GM18867 (cell line): ENCODE data around the gene APCDD1.
"Not testable (repeated sequence)": the region's sequence is repeated elsewhere in the genome, so short reads cannot be mapped to it uniquely, and the experiment has no call there.

Experiments used
- ATAC-seq: cut with Tn5 transposase; IDR thresholded peaks from one replicate; pipeline ENCODE4 v1.9.1; 2021; ENCODE audit warnings: mild to moderate bottlenecking, moderate library complexity; ENCODE audit not compliant: unreplicated experiment

The APCDD1 gene

DNA sequence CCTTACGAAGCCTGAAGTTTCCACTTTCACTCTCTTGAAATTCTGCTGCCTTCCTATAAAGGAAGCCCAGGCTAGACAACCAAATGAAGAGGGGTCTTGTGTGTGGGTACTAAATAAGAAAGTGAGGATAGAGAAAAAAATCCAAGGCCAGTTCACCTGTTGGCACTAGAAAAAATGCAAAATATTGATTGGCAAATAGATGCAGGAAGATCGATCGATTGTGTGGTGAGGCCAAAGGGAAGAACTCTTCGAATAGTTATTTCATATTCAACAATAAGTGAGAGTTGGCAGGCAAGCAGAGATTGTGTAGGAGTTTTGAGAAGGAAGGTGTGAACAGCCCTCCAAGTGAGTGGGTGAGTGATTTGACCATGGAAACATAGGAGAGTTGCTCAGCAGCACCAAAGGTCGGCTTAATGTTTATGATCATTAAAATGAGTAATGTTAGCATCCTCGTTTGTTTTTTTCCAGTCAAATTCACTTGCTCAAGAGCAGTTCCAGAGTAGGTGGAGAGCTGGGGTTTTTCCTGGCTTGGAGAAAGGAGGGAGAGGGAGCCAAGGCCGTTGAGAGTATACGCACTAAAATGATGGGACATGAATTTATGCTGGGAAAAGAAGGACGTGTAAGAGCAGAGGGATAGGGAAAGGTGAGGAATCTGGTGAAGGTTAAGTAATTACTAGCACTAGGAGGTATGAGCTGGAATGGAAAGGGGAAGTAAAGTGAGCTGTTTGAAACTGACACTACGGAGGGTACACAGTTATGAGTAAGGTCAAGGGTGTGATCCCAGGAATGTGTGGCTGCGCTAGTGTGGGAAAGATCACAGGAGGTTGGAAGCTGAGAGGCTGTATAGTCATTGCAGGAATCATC lies 70.3 kb downstream of the APCDD1 start:
- no peak for ATAC-seq

DNA sequence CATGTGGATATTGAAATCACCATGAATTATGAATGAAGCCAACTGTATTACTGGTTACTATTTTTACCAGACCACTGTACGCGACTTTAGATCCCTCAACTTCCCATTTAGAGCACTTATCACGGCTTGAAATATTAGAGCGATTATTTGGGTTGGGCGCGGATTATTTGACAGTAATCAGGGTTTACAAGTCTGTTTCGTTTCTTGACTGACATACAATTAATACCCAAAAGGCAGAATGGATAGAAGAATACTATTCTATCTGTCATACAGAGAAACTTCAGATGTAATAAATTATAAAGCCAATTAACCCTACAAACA lies 70.9 kb downstream of the APCDD1 start:
- no peak for ATAC-seq

DNA sequence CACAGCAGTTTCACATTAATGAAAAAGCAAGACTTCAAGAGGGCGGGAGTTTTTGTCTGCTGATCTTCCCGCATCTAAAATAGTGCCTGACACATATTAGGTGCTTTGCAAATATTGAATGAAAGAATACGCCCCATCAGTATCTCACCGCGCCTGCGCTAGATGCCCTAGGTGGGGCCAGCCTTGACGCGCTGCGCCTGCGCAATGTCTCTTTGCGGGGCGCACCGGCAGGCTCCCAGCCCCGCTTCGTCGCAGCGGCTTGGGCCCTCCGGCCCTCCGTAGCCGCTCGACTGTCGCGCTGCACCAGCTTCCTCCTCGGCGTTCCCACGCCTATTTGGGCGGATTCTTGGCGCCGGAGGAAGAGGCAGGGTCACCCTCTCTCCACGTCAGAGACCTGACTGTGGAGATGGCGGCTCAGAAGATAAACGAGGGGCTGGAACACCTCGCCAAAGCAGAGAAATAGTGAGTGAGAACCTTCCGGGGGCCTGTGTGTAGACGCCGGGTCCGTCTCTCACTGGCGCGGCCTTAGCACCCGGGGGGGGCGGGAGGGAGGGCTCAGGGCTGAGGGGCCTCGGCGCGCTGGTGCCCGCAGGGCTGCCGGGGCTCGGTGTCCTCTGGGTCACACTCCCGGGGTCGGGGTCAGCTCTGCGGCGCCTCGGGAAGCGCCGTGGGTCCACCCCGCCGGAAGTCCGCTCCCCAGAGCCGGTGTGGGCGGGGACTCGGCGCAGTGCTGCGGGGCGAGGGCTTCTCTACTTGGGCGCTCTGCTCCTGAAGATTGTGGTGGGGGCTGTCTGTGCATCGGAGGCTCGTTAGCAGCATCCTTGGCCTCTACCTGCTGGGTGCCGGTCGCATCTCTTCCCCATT lies 71.5 kb downstream of the APCDD1 start, which contains the start of gene NAPG:
NAPG (plus strand) TSS at position 331 of the 864 bp plus-strand sequence; CDS start at position 407, 76 bp downstream.
- peak; percentile 70 for ATAC-seq

DNA sequence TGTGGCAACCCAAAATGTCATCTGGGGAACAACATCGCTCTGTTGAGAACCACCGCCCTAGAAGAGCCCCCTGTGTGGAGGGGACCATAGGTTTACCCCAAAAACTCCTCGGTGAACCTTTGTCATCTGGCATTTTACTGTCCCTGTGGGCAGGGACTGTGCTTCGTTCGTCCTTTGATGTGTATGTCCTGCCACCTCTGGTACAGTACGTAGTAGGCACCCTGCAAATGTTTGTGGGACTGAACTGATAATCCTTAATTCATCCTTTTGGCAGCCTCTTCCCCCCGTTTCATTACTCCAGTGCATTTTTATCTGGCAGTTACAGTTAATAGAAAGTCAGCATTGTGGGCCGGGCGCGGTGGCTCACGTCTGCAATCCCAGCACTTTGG lies 72.1 kb downstream of the APCDD1 start:
- ATAC-seq, result peak; percentile 15

DNA sequence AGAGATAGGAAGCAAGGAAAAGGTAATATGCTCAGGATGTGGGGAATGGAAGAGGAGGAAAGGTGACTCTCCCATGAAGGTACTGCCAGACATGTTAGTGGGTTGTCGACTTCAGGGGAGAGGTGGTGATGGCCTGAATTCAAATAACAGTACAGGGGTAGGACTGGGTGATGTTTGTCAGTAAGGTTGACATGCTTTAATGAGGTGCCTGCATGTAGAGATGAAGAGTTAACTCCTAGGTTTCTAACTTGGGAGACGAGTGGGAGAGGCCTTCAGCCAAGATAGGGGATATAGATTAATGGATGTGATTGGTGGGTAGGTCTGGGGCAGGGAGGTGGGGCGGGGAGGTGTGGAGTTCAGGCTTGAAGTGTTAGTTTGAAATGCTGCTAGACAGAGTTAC lies 74.0 kb downstream of the APCDD1 start:
- no peak for ATAC-seq

DNA sequence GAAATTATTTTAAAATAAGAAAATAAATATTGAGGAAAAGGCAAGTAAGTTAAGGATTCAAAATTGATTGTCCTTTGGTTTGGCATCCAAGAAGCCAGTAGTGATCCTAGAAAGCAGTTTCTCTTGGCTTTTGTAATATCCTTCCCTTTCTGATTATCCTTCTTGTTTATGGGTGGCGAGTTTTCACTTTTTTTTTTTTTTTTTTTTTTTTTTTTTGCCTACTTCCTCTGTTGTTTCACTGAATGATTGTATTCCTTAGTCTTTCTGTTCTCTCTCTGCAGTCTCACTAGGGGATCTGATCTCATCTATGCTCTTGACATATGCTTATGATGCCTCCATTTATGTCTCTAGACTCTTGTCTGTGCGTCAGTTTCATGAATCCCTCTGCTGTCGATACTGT lies 75.6 kb downstream of the APCDD1 start:
- no peak for ATAC-seq

DNA sequence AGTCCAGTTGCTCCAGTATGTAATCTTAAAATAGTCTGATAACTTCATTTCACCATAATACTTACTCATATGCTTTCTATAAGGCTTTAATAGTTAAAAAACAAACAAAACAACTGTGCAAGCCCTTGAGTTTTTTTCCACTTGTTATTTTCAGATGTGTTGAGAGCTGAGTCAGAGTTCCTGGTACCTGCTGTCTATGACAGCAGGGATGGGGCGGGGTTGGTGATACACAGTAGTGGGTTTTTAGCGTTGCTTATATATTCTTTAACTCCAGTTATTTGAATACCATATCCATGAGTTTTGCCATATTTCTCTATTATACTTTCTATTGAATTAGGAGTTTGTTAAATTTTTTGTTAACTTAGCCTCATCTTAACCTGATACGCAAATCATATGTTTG lies 76.4 kb downstream of the APCDD1 start:
- no peak for ATAC-seq

DNA sequence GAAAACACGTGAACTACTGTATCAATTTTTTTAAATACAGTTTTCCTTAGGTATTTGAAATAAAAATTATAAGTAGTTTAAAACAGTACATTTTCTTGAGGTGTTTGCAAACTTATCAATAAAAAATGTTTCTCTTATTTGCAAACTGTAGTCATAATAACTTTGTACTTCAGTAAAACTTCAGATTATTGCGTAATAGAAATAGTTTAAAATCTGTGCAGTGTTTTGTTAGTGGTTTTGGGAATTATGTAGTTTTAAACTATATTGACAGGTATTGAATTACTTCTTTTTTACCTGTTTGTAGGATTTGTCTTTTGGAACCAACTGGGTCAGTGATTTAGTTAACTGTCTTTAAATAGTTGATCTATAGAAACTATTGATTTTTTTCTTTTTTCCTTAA lies 78.7 kb downstream of the APCDD1 start:
- no peak for ATAC-seq

DNA sequence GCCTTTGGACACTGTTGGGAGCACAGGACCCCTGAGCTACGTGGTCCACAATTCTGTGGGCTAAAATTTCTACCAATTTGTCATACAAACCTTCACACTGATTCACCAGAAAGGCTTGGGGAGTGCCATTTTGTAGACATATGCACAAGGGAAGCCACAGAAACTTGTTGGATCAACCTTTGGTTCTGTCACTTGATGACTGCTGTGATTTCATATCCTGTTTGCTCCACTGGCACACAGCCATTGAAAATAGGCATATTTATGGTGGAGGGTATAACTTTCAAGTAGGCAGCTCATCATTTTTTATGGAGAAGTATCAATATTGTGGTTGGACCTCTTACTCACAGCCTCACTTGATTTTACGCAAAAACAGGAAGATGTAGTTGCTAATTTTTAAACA lies 81.8 kb downstream of the APCDD1 start:
- ATAC-seq, result no peak

DNA sequence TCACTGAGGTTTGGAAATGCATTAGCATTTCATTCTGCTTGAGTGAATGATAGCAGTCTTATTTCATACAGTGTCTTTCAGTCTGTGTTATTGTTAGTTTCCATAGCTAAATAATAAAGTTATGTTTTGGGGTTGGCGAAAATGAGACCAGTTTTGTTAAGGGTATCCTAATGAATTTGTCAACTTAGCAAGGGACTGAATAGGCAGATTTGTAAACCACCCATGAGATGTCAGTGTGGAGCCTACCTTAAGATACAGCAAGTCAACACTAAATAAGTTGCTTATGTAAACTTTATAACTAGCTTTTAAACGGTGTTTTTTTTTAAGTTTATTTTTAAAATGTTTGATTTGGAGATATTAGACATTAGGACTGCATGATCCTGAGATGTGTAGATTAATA lies 83.3 kb downstream of the APCDD1 start:
- ATAC-seq, result no peak

DNA sequence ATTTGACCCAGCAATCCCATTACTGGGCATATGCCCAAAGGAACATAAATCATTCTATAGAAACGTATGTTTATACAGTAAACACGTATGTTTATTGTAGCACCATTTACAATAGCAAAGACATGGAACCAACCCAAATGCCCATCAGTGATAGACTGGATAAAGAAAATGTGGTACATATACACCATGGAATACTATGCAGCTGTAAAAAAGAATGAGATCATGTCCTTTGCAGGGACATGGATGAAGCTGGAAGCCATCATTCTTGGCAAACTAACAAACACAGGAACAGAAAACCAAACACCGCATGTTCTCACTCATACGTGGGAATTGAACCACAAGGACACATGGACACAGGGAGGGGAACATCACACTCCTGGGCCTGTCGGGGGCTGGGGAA lies 84.7 kb downstream of the APCDD1 start:
- not testable (repeated sequence) for ATAC-seq
